Stimulated activated naive CD8-positive, alpha-beta T cell treated with anti-CD3 and anti-CD28 coated beads, Interleukin-15, Interleukin-2, amounts not matched to agents 100 ng/mL and 50 ng/mL, for 24 hours (primary cell): ENCODE measurements around the gene TPX2.
"Not testable (repeated sequence)": the region's sequence is repeated elsewhere in the genome, so short reads cannot be mapped to it uniquely, and the experiment has no call there.

Source experiments
- H3K27ac Mint-ChIP-seq: one replicate; pipeline ENCODE4 v1.8.0; 2021; ENCODE audit warnings: mild to moderate bottlenecking, mixed read lengths
- H3K27me3 Mint-ChIP-seq: one replicate; pipeline ENCODE4 v1.8.0; 2021; ENCODE audit warnings: mixed read lengths
- H3K36me3 Mint-ChIP-seq: one replicate; pipeline ENCODE4 v1.8.0; 2021; ENCODE audit warnings: low read depth, mixed read lengths
- H3K4me1 Mint-ChIP-seq: one replicate; pipeline ENCODE4 v1.8.0; 2021; ENCODE audit warnings: low read depth, mixed read lengths
- H3K4me3 Mint-ChIP-seq: one replicate; pipeline ENCODE4 v1.8.0; 2021; ENCODE audit warnings: mild to moderate bottlenecking, mixed read lengths
- H3K9me3 Mint-ChIP-seq: one replicate; pipeline ENCODE4 v1.8.0; 2021; ENCODE audit warnings: mixed read lengths

TPX2 gene

GRCh38 chr20:31806564-31807355 is 67.7 kb downstream of the TPX2 start:
- H3K4me3 Mint-ChIP-seq = no peak overlapping the region

GRCh38 chr20:31808481-31808880 is 69.4 kb downstream of the TPX2 start:
- H3K4me1 Mint-ChIP-seq = peaks cover 11% of the 10 kb centered on the region
- no peaks in the 10 kb centered on the region for H3K9me3 Mint-ChIP-seq
- H3K36me3 Mint-ChIP-seq = peaks cover 17% of the 10 kb centered on the region
- no peak overlapping the region for H3K27ac Mint-ChIP-seq
- no peak overlapping the region for H3K4me3 Mint-ChIP-seq
- H3K27me3 Mint-ChIP-seq = no peaks in the 10 kb centered on the region

More at GRCh38 chr20:31806564-31807355, 67.7 kb downstream of the TPX2 start:
- H3K9me3 Mint-ChIP-seq = no peaks in the 10 kb centered on the region
- H3K27me3 Mint-ChIP-seq = no peaks in the 10 kb centered on the region
- H3K4me1 Mint-ChIP-seq = peaks cover 13% of the 10 kb centered on the region
- H3K36me3 Mint-ChIP-seq = peaks cover 31% of the 10 kb centered on the region
- no peak overlapping the region for H3K27ac Mint-ChIP-seq

DNA sequence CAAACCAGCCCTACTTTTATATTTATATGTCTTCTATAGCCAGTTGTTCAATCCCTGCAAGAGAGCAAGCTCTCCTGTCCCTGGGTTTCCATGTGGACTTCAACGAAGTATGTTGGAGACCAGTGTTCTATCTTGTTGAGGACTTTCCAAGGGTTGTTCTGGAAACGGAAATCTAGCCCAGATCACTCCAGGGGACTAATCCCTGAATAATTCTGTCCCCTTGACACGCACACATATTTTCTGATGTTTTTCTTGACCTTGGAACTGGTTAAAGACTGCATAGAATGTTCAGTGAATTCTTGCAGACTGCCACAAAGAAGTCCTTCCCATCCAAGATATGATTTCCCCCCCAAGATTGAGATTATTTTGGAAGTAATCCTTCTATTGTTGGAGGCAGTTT is 70.6 kb downstream of the TPX2 start:
- H3K27ac Mint-ChIP-seq = no peak overlapping the region

GRCh38 chr20:31811198-31811597 is 72.1 kb downstream of the TPX2 start:
- Mint-ChIP-seq H3K27ac (no peak overlapping the region), H3K9me3 (no peaks in the 10 kb centered on the region), H3K4me1 (peaks cover 5% of the 10 kb centered on the region), H3K27me3 (no peaks in the 10 kb centered on the region), H3K4me3 (no peak overlapping the region), H3K36me3 (peaks cover 5% of the 10 kb centered on the region)

More for the DNA sequence above, 70.6 kb downstream of the TPX2 start:
- H3K4me1 Mint-ChIP-seq = peaks cover 5% of the 10 kb centered on the region
- H3K4me3 Mint-ChIP-seq = no peak overlapping the region
- no peaks in the 10 kb centered on the region for H3K9me3 Mint-ChIP-seq
- peaks cover 8% of the 10 kb centered on the region for H3K36me3 Mint-ChIP-seq
- H3K27me3 Mint-ChIP-seq = no peaks in the 10 kb centered on the region

DNA sequence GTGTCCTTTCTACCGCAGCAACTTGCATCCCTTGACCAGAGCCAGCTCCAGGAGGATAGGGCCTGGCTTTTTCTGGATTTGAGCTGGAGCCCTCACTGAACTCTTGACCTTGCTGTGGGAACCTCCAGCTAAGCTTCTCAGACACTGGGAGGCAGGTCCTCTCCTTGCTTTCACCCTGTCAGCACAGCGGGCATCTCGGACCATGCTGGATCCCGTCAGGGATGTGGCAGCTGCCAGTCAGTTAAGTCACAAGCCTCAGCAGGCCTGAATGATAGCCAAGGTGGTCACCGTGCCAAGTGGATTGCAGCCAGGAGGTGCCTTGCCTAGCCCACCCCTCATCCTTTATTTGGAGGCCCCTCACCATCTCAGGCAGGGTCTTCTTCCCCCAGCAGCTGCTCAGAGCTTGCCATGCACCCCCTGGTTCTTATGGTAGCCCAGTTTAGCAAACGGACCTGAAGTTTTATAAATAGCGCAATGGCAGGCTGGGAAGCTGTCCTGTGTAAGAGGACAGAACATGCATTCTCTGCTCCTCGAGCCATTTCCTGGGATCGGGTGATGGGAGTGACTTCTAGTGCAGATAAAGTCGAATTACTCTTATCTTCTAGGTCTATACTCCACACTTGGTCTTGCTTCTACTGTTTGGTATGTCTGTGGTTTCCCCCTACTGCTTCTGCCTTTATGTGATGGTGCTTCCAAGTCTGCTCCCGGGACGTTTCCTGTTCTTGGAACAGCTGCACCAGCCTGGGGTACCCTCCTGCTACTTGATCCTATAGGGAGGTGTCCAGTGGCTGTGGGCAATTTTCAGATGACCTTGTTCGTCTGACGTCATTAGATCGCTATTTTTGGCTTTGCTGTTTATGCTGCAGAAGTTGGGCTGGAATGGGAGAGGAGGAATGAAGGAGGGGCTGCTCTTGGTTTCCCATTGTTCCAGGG is 73.0 kb downstream of the TPX2 start:
- H3K9me3 Mint-ChIP-seq = no peaks in the 10 kb centered on the region
- H3K36me3 Mint-ChIP-seq = no peaks in the 10 kb centered on the region
- no peaks in the 10 kb centered on the region for H3K27me3 Mint-ChIP-seq
- H3K4me3 Mint-ChIP-seq = no peak overlapping the region
- peaks cover 5% of the 10 kb centered on the region for H3K4me1 Mint-ChIP-seq
- no peak overlapping the region for H3K27ac Mint-ChIP-seq

DNA sequence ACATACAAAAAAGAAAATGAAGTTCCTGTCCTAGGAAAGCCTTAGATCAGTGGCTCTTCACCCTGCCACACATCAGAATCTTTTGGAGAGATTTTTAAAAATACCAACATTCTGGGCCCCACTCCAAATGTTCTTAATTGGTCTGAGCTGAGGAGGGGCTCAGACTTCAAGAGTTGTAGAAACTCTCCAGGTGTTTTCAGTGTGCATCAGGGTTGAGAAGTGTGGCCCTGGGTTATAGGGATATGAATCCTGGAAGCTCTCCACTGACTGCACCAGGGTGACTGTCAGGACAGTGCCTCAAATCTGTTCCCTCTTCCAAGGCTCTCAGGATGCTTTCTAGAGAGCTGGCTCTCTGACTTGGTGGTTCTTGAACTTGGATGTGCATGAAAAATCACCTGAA is 74.5 kb downstream of the TPX2 start:
- no peaks in the 10 kb centered on the region for H3K36me3 Mint-ChIP-seq
- no peak overlapping the region for H3K4me3 Mint-ChIP-seq
- H3K27me3 Mint-ChIP-seq = no peaks in the 10 kb centered on the region
- H3K4me1 Mint-ChIP-seq = peaks cover 5% of the 10 kb centered on the region
- no peak overlapping the region for H3K27ac Mint-ChIP-seq
- no peaks in the 10 kb centered on the region for H3K9me3 Mint-ChIP-seq

GRCh38 chr20:31814142-31814541 is 75.1 kb downstream of the TPX2 start:
- not testable (repeated sequence) for H3K4me1 Mint-ChIP-seq, H3K27ac Mint-ChIP-seq, H3K27me3 Mint-ChIP-seq, H3K4me3 Mint-ChIP-seq, H3K36me3 Mint-ChIP-seq, H3K9me3 Mint-ChIP-seq

GRCh38 chr20:31815408-31816188 is 76.5 kb downstream of the TPX2 start:
- no peaks in the 10 kb centered on the region for H3K36me3 Mint-ChIP-seq
- H3K27ac Mint-ChIP-seq = no peak overlapping the region
- H3K9me3 Mint-ChIP-seq = no peaks in the 10 kb centered on the region
- no peaks in the 10 kb centered on the region for H3K4me1 Mint-ChIP-seq
- H3K4me3 Mint-ChIP-seq = no peak overlapping the region
- H3K27me3 Mint-ChIP-seq = no peaks in the 10 kb centered on the region

DNA sequence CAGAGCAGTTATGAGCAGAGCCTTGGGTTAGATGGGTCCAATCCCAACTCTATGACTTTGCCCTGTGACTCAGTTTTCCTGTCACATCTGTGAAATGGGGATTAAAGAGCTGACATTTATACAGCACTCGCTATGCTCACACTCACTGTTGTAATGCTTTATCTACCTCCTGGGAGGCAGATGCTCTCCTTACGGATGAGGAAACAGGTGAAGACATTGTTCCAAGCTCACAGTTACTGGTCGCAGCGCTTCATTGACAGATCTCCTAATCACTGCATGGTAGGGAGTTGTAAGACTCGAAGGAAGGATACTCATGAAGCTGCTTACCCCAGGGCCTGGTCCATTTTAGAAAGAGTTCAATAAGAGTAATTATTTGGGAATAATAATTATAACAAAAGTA is 77.1 kb downstream of the TPX2 start:
- no peaks in the 10 kb centered on the region for H3K36me3 Mint-ChIP-seq
- H3K27ac Mint-ChIP-seq = no peak overlapping the region
- no peaks in the 10 kb centered on the region for H3K9me3 Mint-ChIP-seq
- no peak overlapping the region for H3K4me3 Mint-ChIP-seq
- no peaks in the 10 kb centered on the region for H3K27me3 Mint-ChIP-seq
- H3K4me1 Mint-ChIP-seq = no peaks in the 10 kb centered on the region

DNA sequence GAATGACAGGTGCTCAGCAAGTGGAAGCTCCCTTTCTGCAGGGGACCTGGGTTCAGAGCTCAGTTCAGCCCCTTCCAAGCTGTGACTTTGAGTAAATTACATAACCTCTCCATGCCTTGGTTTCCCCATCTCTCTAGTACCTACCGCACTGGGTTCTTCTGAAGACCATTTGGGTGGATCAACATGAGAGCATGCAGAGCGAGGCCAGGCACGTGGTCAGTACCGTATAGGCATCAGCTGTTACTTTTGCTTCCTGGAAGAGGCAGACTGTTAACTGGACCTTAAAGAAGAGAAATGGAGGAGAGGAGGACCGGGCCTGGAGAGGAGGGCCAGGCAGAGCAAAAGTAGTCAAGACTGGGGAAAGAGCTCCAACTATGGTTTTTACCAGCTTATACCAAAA is 78.4 kb downstream of the TPX2 start:
- Mint-ChIP-seq H3K4me3 (no peak overlapping the region), H3K27me3 (no peaks in the 10 kb centered on the region), H3K36me3 (no peaks in the 10 kb centered on the region), H3K4me1 (no peaks in the 10 kb centered on the region), H3K27ac (no peak overlapping the region), H3K9me3 (no peaks in the 10 kb centered on the region)

DNA sequence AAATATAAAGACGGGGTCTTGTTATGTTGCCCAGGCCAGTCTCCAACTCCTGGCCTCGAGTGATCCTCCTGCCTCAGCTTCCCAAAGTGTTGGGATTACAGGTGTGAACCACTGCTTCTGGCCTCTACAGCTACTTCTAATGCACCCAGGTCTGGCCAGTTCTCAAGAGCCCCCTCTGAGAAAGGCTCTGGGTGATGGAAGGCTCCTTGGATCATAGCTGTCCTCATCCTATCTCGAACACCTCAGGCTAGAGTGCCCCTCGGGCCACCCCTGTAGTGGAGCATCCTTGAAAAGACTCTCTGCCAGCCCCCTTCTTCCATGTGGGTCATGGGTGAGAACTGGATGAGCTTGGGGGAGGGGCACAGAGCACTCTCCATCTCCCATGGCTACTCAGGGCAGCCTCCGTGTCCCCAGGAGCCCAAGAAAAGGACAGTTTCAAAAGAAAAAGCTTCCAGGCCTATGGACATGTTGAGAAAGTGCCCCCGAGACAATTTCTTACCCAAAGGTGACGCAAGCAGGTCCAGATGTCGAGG is 79.4 kb downstream of the TPX2 start:
- Mint-ChIP-seq H3K4me1 (no peaks in the 10 kb centered on the region), H3K9me3 (no peaks in the 10 kb centered on the region), H3K27ac (no peak overlapping the region), H3K36me3 (no peaks in the 10 kb centered on the region), H3K27me3 (no peaks in the 10 kb centered on the region), H3K4me3 (no peak overlapping the region)

DNA sequence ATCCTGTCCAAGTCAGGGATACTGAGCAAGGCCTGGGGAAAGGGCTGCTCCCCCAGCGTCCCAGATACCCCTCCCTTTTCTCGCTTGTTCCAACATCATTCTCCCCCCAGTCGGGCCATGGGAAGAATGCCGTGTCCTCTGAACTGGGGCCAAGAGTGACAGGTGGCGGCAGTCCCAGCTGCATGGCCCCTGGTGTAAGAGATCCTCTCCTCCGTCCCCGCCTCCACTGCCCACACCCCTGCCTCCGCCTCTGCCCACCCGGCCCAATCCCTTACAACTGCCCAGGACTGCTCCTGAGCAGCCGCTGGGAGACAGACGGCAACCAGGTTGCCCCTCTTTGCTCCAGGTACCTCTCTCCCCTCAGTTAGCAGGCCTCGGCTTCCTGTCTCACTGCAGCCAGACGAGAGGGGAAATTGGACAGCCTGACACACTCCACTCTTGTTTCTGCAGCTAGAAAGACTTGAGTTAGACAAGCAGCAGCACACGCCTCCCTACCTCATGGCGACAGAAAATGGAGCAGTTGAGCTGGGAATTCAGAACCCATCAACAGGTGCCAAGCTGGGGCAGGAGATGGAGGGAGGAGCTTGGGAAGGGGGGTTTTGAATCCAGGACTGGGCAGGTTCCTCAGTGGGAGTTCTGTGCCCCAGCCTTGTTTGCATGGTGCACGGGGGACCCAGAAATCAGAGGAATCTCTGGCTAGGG is 80.1 kb downstream of the TPX2 start, which contains the start of gene MYLK2:
MYLK2 (plus strand) TSS at position 274 of the 702 bp plus-strand sequence; CDS start at position 499, 225 bp downstream.
- Mint-ChIP-seq H3K27me3 (no peaks in the 10 kb centered on the region), H3K27ac (no peak within 1 kb of the TSS), H3K4me3 (no peak within 1 kb of the TSS), H3K36me3 (no peaks in the 10 kb centered on the region), H3K4me1 (no peaks in the 10 kb centered on the region), H3K9me3 (no peaks in the 10 kb centered on the region)

DNA sequence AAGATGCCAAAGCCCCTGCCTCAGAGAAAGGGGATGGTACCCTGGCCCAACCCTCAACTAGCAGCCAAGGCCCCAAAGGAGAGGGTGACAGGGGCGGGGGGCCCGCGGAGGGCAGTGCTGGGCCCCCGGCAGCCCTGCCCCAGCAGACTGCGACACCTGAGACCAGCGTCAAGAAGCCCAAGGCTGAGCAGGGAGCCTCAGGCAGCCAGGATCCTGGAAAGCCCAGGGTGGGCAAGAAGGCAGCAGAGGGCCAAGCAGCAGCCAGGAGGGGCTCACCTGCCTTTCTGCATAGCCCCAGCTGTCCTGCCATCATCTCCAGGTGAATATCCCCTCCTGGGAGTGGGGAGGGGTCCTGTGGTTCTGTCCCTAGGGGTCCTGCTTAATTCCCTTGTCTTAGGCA is 81.1 kb downstream of the TPX2 start:
- no peaks in the 10 kb centered on the region for H3K36me3 Mint-ChIP-seq
- H3K9me3 Mint-ChIP-seq = no peaks in the 10 kb centered on the region
- H3K27me3 Mint-ChIP-seq = no peaks in the 10 kb centered on the region
- no peak overlapping the region for H3K27ac Mint-ChIP-seq
- no peaks in the 10 kb centered on the region for H3K4me1 Mint-ChIP-seq
- no peak overlapping the region for H3K4me3 Mint-ChIP-seq

DNA sequence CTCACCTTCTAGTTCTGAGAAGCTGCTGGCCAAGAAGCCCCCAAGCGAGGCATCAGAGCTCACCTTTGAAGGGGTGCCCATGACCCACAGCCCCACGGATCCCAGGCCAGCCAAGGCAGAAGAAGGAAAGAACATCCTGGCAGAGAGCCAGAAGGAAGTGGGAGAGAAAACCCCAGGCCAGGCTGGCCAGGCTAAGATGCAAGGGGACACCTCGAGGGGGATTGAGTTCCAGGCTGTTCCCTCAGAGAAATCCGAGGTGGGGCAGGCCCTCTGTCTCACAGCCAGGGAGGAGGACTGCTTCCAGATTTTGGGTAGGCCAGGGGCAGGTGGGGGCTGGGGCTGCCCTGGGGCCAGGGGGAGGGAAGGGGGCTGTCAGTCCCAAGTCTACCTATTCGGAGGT is 82.3 kb downstream of the TPX2 start:
- Mint-ChIP-seq H3K27ac (no peak overlapping the region), H3K27me3 (no peaks in the 10 kb centered on the region), H3K4me3 (no peak overlapping the region), H3K9me3 (no peaks in the 10 kb centered on the region), H3K36me3 (no peaks in the 10 kb centered on the region), H3K4me1 (no peaks in the 10 kb centered on the region)
